ENCODE measurements around the gene CYB5A. TPM values are rescaled to one million over a fixed set of nuclear protein-coding genes. Genes with fewer than 3 reads are reported as not detected.

Gene CYB5A
- total and polyA plus RNA-seq, 2 of the 8 experiments (the other 6 are each of a cell fraction or from before 2014, with no cell fraction given) = 154 to 195 TPM

- Histone ChIP-seq H3K79me2 (ENCODE audit: control insufficient read depth in 1 of 2, insufficient read depth in 2 of 2, low read length in 2 of 2) (no peaks in the 10 kb centered on the region), H2BK20ac (ENCODE audit: low read length) (0 out of 2 replicates have a peak within 1 kb of the TSS, but pooled peaks have one; percentile 55), H3K56ac (replicated peaks; ENCODE audit: insufficient read length, low read depth, low read length) (no peak within 1 kb of the TSS), H2AFZ (ENCODE audit: low read length) (no peak within 1 kb of the TSS), H2BK5ac (ENCODE audit: low read depth, low read length) (peak within 1 kb of the TSS; percentile 28; the same call in 1 of the 2 replicates), H3K4me2 (ENCODE audit: insufficient read depth in 1 of 2, low read depth in 2 of 2, low read length in 2 of 2) (no peak within 1 kb of the TSS), H3K23me2 (ENCODE audit: low read depth, low read length) (no peaks in the 10 kb centered on the region), H3K27me3 (replicated peaks in 1 of 4; ENCODE audit: control insufficient read depth in 3 of 4, extremely low read depth in 1 of 4, insufficient read depth in 3 of 4, low read length in 3 of 4) (no peaks in the 10 kb centered on the region), H3K36me3 (ENCODE audit: control insufficient read depth in 2 of 4, insufficient read depth in 4 of 4, low read length in 3 of 4) (no peaks in the 10 kb centered on the region), H2BK12ac (ENCODE audit: low read depth, low read length) (peak within 1 kb of the TSS; percentile 52; the same call in 1 of the 2 replicates), H4K5ac (ENCODE audit: insufficient read length, low read depth, low read length) (no peak within 1 kb of the TSS), H2AK5ac (ENCODE audit: low read depth, low read length) (no peak within 1 kb of the TSS), H3K79me1 (ENCODE audit: low read depth, low read length) (no peaks in the 10 kb centered on the region), H4K91ac (replicated peaks; ENCODE audit: insufficient read length, low read length) (peak within 1 kb of the TSS; percentile 41), H3K27ac (ENCODE audit: low read depth, low read length) (no peak within 1 kb of the TSS), H3K23ac (ENCODE audit: insufficient read length) (no peak within 1 kb of the TSS), H4K20me1 (replicated peaks in 1 of 2; ENCODE audit: control insufficient read depth in 1 of 2, insufficient read depth in 2 of 2, low read length in 2 of 2) (no peaks in the 10 kb centered on the region), H3K14ac (ENCODE audit: insufficient read length) (no peak within 1 kb of the TSS), H3K4me3 (ENCODE audit: extremely low read depth in 1 of 4, insufficient read depth in 2 of 4, low read depth in 3 of 4, low read length in 4 of 4) (no peak within 1 kb of the TSS), H3K18ac (ENCODE audit: extremely low read depth, low read length) (0 out of 2 replicates have a peak within 1 kb of the TSS, but pooled peaks have one; percentile 73), H4K8ac (ENCODE audit: extremely low read depth, insufficient read depth, low read length) (no peak within 1 kb of the TSS), H3K4ac (replicated peaks; ENCODE audit: insufficient read length, low read depth, low read length) (peak within 1 kb of the TSS; percentile 54), H3K9ac (replicated peaks in 1 of 4; ENCODE audit: extremely low read depth in 1 of 4, low read depth in 3 of 4, low read length in 3 of 4) (no peak within 1 kb of the TSS), H3K4me1 (replicated peaks in 1 of 4; ENCODE audit: control insufficient read depth in 3 of 4, insufficient read depth in 4 of 4, low read length in 3 of 4) (peaks cover 0 to 2% (median 0%) of the 10 kb centered on the region in 4 experiments; a peak in 2 of 7 replicates), H2BK15ac (ENCODE audit: low read length) (no peak within 1 kb of the TSS), H2BK120ac (replicated peaks; ENCODE audit: low read depth, low read length) (no peak within 1 kb of the TSS), H3K9me3 (ENCODE audit: insufficient read depth in 2 of 2, low read depth in 1 of 2, low read length in 1 of 2) (peaks cover 0 to 18% of the 10 kb centered on the region in 2 experiments; a peak in 1 of 4 replicates)
- no peak for TF ChIP-seq GABPA (IDR thresholded peaks at IDR 0.05; ENCODE audit: borderline replicate concordance, insufficient read depth, low read length)
- TF ChIP-seq ASH2L (IDR thresholded peaks at IDR 0.05; ENCODE audit: low read length) = no peak
- no peak for TF ChIP-seq RXRA (IDR thresholded peaks at IDR 0.05; ENCODE audit: insufficient read depth, low read depth, low read length)
- TF ChIP-seq, protein P1, sequence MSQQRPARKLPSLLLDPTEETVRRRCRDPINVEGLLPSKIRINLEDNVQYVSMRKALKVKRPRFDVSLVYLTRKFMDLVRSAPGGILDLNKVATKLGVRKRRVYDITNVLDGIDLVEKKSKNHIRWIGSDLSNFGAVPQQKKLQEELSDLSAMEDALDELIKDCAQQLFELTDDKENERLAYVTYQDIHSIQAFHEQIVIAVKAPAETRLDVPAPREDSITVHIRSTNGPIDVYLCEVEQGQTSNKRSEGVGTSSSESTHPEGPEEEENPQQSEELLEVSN (IDR thresholded peaks at IDR 0.05) = peak; percentile 89
- 92% methylated on average over 32 of the region's 51 CpGs; no CpG with 5 or more reads in 1 of the 2 experiments for WGBS, 2 experiments (ENCODE audit: extremely low coverage in 1 of 2, insufficient coverage in 1 of 2, insufficient read length in 1 of 2, insufficient replicate concordance in 2 of 2, low coverage in 1 of 2, low lambda C conversion rate in 2 of 2, missing lambda C conversion rate in 1 of 2)
- DNase-seq (ENCODE audit: low read depth in 1 of 2, low spot score in 2 of 2) (no peak), FAIRE-seq (no peak)
- POLR2A ChIA-PET (ENCODE audit: partially characterized antibody) = no interaction called here
- CTCF ChIA-PET (ENCODE audit: partially characterized antibody) = interaction anchor here (1.5 kb wide), 1 partner anchor 118 kb away, joined by 3 read pairs; no protein-coding TSS in a partner anchor
These were observed 23.9 kb upstream of the CYB5A start, which contains the start of gene C18orf63 for GRCh38 chr18:74315464-74316256. Gene C18orf63, plus strand, starts transcription at chr18:74315839. Its CDS starts 2,027 bp downstream, at chr18:74317866.

Data from H1 (cell line).